ENCODE measurements around the gene MYO1D.

Gene MYO1D

DNA sequence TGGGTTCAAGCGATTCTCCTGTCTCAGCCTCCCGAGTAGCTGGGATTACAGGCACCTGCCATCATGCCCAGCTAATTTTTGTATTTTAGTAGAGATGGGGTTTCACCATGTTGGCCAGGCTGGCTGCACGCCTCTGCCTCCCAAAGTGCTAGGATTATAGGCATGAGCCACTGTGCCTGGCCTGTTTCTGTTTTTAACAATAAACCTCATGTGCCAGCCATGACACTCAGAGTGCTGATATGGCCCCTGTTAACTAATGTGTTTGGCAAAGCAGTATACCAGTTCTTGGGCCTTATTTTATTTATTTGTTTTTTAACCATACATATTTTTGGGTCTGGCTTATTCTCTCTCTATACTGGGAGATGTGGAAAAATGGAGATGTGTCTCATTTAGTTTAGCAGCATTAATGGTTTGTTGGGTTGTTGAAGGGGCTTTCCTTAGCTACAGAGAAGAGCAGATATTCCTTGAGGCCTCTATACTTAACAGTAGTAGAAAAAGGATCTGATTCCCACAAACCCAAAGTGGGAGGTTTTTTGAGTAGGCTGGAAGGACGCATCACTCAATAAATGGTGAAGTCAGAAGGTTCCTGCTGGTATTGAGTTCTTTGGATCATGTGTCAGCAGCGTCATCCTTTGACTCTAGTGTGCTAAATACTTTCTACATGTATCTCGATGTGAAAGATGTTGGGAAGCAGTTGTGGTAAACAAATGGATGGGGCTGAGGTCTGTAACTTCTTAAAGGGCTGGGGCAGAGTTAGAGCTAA is 406.3 kb downstream of the MYO1D start:
- Histone ChIP-seq H3K36me3 (ENCODE audit: control insufficient read depth in 5 of 5, insufficient read depth in 5 of 5, low read length in 5 of 5) (peaks cover 53 to 93% (median 85%) of the 10 kb centered on the region in 5 donors), H3K4me3 (ENCODE audit: low read depth in 1 of 5, low read length in 5 of 5) (no peak overlapping the region), H3K27me3 (ENCODE audit: control insufficient read depth in 5 of 5, insufficient read depth in 4 of 5, low read length in 5 of 5) (no peaks in the 10 kb centered on the region), H3K4me1 (ENCODE audit: control insufficient read depth in 5 of 5, insufficient read depth in 5 of 5, low read length in 5 of 5) (no peaks in the 10 kb centered on the region), H3K27ac (ENCODE audit: low read depth, low read length) (no peak overlapping the region), H3K9ac (ENCODE audit: low read length in 5 of 5) (no peak overlapping the region), H3K9me3 (ENCODE audit: control insufficient read depth in 5 of 5, low read length in 5 of 5) (no peaks in the 10 kb centered on the region)

DNA sequence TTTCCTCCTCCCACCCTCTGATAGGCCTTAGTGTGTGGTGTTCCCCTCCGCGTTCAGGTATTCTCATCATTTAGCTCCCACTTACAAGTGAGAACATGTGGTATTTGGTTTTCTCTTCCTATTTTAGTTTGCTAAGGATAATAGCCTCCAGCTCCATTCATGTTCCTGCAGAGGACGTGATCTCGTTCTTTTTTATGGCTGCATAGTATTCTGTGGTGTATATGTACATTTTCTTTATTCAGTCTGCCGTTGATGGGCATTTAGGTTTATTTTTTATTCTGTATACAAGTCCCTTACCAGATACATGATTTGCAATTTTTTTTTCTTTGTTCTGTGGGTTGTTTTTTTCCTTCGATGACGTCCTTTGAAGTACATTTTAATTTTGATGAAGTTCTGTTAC is 409.0 kb downstream of the MYO1D start:
- Histone ChIP-seq H3K9ac (ENCODE audit: low read length in 5 of 5) (no peak overlapping the region), H3K4me1 (ENCODE audit: control insufficient read depth in 5 of 5, insufficient read depth in 5 of 5, low read length in 5 of 5) (no peaks in the 10 kb centered on the region), H3K36me3 (ENCODE audit: control insufficient read depth in 5 of 5, insufficient read depth in 5 of 5, low read length in 5 of 5) (peaks cover 53 to 89% (median 81%) of the 10 kb centered on the region in 5 donors), H3K9me3 (ENCODE audit: control insufficient read depth in 5 of 5, low read length in 5 of 5) (no peaks in the 10 kb centered on the region), H3K27ac (ENCODE audit: low read depth, low read length) (no peak overlapping the region), H3K27me3 (ENCODE audit: control insufficient read depth in 5 of 5, insufficient read depth in 4 of 5, low read length in 5 of 5) (no peaks in the 10 kb centered on the region), H3K4me3 (ENCODE audit: low read depth in 1 of 5, low read length in 5 of 5) (no peak overlapping the region)

DNA sequence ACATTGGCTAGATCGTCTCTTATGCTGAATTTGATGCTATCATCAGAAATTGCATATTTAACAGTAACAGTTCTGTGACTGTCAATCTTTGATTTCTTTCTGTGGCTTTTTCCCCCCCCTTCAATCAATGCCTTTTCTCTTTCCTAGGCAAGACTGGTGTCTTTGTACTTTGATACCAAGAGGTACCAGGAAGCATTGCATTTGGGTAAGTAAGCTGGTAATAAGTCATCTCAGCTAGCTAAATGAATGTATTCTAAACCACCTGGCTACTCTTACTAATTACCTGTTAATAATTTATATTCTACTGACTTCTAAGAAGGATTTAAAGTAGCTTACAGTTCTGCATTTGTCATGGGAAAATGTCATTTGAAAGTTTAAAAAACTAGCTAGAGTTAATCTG is 412.6 kb downstream of the MYO1D start:
- no peaks in the 10 kb centered on the region for H3K9me3 ChIP-seq (ENCODE audit: control insufficient read depth in 5 of 5, low read length in 5 of 5)
- H3K4me3 ChIP-seq (ENCODE audit: low read depth in 1 of 5, low read length in 5 of 5), result no peak overlapping the region
- H3K27ac ChIP-seq (ENCODE audit: low read depth, low read length), result no peak overlapping the region
- H3K9ac ChIP-seq (ENCODE audit: low read length in 5 of 5), result no peak overlapping the region
- peaks cover 39 to 81% (median 66%) of the 10 kb centered on the region in 5 donors for H3K36me3 ChIP-seq (ENCODE audit: control insufficient read depth in 5 of 5, insufficient read depth in 5 of 5, low read length in 5 of 5)
- no peaks in the 10 kb centered on the region for H3K4me1 ChIP-seq (ENCODE audit: control insufficient read depth in 5 of 5, insufficient read depth in 5 of 5, low read length in 5 of 5)
- H3K27me3 ChIP-seq (ENCODE audit: control insufficient read depth in 5 of 5, insufficient read depth in 4 of 5, low read length in 5 of 5), result no peaks in the 10 kb centered on the region

DNA sequence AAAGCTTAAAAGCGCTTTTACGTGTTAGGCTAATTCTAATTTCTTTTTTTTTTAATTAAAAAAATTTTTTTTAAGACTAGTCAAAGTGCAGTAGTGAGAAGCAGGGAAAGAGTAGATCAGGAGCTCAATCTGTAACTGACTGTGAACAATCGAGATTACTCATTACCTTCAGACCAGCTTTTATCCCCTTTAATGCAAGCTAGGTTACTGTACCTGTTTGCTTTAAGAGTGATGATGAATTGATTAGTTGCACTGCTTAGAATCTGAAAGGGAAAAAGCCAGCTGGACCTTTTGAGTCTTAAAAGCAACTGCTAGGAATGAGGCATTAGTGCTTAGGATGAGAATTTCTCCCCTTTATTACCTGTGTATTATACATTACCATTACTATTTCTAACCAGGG is 413.6 kb downstream of the MYO1D start:
- Histone ChIP-seq H3K4me3 (ENCODE audit: low read depth in 1 of 5, low read length in 5 of 5) (no peak overlapping the region), H3K36me3 (ENCODE audit: control insufficient read depth in 5 of 5, insufficient read depth in 5 of 5, low read length in 5 of 5) (peaks cover 35 to 80% (median 65%) of the 10 kb centered on the region in 5 donors), H3K27ac (ENCODE audit: low read depth, low read length) (no peak overlapping the region), H3K9me3 (ENCODE audit: control insufficient read depth in 5 of 5, low read length in 5 of 5) (no peaks in the 10 kb centered on the region), H3K4me1 (ENCODE audit: control insufficient read depth in 5 of 5, insufficient read depth in 5 of 5, low read length in 5 of 5) (no peaks in the 10 kb centered on the region), H3K27me3 (ENCODE audit: control insufficient read depth in 5 of 5, insufficient read depth in 4 of 5, low read length in 5 of 5) (no peaks in the 10 kb centered on the region), H3K9ac (ENCODE audit: low read length in 5 of 5) (peak overlapping the region in 1 of 5 donors; percentile 15)

DNA sequence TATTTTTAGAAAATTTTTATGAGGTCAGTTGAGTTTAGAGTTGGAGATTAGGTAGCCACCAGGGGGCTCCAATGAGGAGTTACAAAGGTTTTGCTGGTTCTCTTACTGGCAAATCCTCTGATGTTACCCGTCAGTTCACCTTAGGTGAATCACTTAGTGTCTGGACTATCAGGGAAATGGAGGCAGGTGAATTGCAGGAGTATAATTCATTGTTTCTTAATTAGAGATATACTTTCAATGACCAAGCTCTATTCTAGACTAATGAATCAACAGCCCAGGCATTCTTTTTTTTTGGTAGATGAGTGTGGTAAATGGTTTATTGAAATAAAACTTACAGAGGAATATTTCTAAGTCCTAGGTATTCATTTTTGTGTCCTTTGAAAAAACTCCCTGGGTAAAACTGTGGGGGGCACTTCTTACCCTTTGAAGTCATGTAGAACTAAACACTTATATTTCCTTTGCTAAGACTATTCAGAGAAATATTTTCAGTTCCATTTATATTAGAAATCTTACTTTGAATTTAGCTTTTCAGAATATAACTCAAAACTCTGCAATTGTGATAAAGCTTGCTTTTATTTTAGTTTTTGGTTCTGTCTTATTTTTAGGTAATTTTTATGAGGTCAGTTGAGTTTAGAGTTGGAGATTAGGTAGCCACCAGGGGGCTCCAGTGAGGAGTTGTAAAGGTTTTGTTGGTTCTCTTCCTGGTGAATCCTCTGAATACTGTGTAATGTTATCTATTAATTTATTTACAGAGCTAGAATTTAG is 414.9 kb downstream of the MYO1D start:
- Histone ChIP-seq H3K27ac (ENCODE audit: low read depth, low read length) (no peak overlapping the region), H3K27me3 (ENCODE audit: control insufficient read depth in 5 of 5, insufficient read depth in 4 of 5, low read length in 5 of 5) (no peaks in the 10 kb centered on the region), H3K9me3 (ENCODE audit: control insufficient read depth in 5 of 5, low read length in 5 of 5) (no peaks in the 10 kb centered on the region), H3K4me1 (ENCODE audit: control insufficient read depth in 5 of 5, insufficient read depth in 5 of 5, low read length in 5 of 5) (no peaks in the 10 kb centered on the region), H3K4me3 (ENCODE audit: low read depth in 1 of 5, low read length in 5 of 5) (no peak overlapping the region), H3K9ac (ENCODE audit: low read length in 5 of 5) (no peak overlapping the region), H3K36me3 (ENCODE audit: control insufficient read depth in 5 of 5, insufficient read depth in 5 of 5, low read length in 5 of 5) (peaks cover 32 to 80% (median 63%) of the 10 kb centered on the region in 5 donors)

DNA sequence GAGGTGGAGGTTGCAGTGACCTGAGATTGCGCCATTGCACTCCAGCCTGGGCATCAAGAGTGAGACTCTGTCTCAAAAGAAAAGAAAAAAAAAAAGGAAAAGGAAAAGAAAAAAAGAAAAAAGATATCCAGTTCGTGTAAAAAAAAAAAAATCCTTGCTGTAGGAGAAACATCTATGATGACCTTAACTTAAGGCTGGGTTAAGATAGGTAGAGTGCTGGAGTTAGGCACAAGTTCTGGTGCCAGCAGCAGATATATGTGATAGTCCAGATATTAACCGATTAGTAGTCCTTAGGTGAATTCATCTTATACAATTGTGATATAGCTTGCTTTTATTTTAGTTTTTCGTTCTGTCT is 415.4 kb downstream of the MYO1D start:
- peaks cover 29 to 79% (median 62%) of the 10 kb centered on the region in 5 donors for H3K36me3 ChIP-seq (ENCODE audit: control insufficient read depth in 5 of 5, insufficient read depth in 5 of 5, low read length in 5 of 5)
- no peak overlapping the region for H3K4me3 ChIP-seq (ENCODE audit: low read depth in 1 of 5, low read length in 5 of 5)
- no peaks in the 10 kb centered on the region for H3K9me3 ChIP-seq (ENCODE audit: control insufficient read depth in 5 of 5, low read length in 5 of 5)
- H3K27me3 ChIP-seq (ENCODE audit: control insufficient read depth in 5 of 5, insufficient read depth in 4 of 5, low read length in 5 of 5), result no peaks in the 10 kb centered on the region
- H3K27ac ChIP-seq (ENCODE audit: low read depth, low read length), result no peak overlapping the region
- H3K9ac ChIP-seq (ENCODE audit: low read length in 5 of 5), result no peak overlapping the region
- no peaks in the 10 kb centered on the region for H3K4me1 ChIP-seq (ENCODE audit: control insufficient read depth in 5 of 5, insufficient read depth in 5 of 5, low read length in 5 of 5)

DNA sequence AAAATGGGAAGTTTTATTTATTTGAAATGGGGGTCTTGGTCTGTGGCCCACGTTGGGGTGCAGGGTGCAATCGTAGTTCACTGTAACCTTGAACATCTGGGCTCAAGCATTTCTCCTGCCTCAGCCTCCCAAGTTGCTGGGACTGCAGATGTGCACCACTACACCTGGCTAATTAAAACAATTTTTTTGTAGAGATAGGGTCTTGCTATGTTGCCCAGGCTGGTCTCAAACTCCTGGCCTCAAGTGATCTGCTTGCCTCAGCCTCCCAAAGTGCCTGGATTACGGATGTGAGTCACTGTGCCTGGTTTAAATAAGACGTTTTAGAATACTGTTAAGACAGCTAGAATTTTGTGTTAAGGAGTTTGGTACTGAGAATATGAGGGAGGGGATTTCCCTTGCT is 416.9 kb downstream of the MYO1D start:
- Histone ChIP-seq H3K36me3 (ENCODE audit: control insufficient read depth in 5 of 5, insufficient read depth in 5 of 5, low read length in 5 of 5) (peaks cover 31 to 75% (median 60%) of the 10 kb centered on the region in 5 donors), H3K4me3 (ENCODE audit: low read depth in 1 of 5, low read length in 5 of 5) (no peak overlapping the region), H3K27me3 (ENCODE audit: control insufficient read depth in 5 of 5, insufficient read depth in 4 of 5, low read length in 5 of 5) (no peaks in the 10 kb centered on the region)

DNA sequence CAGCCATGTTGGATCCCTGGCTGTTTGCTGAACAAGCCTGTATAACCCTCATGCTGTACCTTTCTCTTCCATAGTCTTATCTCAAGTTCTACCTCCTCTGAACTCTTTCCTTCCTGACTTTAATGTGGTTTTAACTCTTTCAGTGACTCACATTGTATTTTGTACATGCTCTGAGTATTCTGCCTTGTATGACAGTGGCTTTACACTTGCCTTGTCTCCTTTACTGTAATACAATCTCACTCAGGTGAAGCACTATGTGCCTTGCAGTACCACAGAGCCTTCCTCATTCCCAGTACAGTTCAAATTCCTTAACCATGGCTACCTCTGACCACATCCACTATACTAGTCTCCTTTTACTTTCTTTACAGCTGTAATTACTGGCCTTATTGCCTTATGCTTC is 418.6 kb downstream of the MYO1D start:
- Histone ChIP-seq H3K9me3 (ENCODE audit: control insufficient read depth in 5 of 5, low read length in 5 of 5) (no peaks in the 10 kb centered on the region), H3K4me3 (ENCODE audit: low read depth in 1 of 5, low read length in 5 of 5) (no peak overlapping the region), H3K4me1 (ENCODE audit: control insufficient read depth in 5 of 5, insufficient read depth in 5 of 5, low read length in 5 of 5) (peaks cover 0 to 2% (median 0%) of the 10 kb centered on the region in 5 donors), H3K36me3 (ENCODE audit: control insufficient read depth in 5 of 5, insufficient read depth in 5 of 5, low read length in 5 of 5) (peaks cover 35 to 77% (median 64%) of the 10 kb centered on the region in 5 donors), H3K27me3 (ENCODE audit: control insufficient read depth in 5 of 5, insufficient read depth in 4 of 5, low read length in 5 of 5) (no peaks in the 10 kb centered on the region), H3K9ac (ENCODE audit: low read length in 5 of 5) (no peak overlapping the region), H3K27ac (ENCODE audit: low read depth, low read length) (no peak overlapping the region)

More for the DNA sequence above, 416.9 kb downstream of the MYO1D start:
- H3K9ac ChIP-seq (ENCODE audit: low read length in 5 of 5), result no peak overlapping the region
- H3K27ac ChIP-seq (ENCODE audit: low read depth, low read length), result no peak overlapping the region
- H3K4me1 ChIP-seq (ENCODE audit: control insufficient read depth in 5 of 5, insufficient read depth in 5 of 5, low read length in 5 of 5), result no peaks in the 10 kb centered on the region
- no peaks in the 10 kb centered on the region for H3K9me3 ChIP-seq (ENCODE audit: control insufficient read depth in 5 of 5, low read length in 5 of 5)

DNA sequence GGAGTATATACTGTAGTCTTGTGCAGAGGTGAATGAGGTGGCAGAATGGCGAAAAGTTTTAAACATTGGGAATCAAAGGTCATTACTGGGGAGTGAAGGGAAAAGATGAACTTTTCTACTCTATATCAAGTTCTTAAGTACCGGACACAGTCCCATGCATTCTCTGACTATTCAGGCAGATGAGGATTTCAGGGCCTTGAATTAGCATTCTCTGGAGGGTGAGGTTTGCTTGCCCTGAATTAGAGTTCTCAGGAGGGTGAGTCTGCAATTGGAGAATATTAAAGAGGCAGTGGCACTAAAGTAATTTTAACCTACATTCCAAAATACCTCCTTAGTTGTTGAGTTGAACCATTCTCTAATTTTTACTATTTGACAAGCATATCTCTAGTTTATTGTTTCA is 423.6 kb downstream of the MYO1D start:
- H3K27ac ChIP-seq (ENCODE audit: low read depth, low read length), result no peak overlapping the region
- no peaks in the 10 kb centered on the region for H3K27me3 ChIP-seq (ENCODE audit: control insufficient read depth in 5 of 5, insufficient read depth in 4 of 5, low read length in 5 of 5)
- H3K9ac ChIP-seq (ENCODE audit: low read length in 5 of 5), result no peak overlapping the region
- H3K9me3 ChIP-seq (ENCODE audit: control insufficient read depth in 5 of 5, low read length in 5 of 5), result no peaks in the 10 kb centered on the region
- peaks cover 49 to 86% (median 72%) of the 10 kb centered on the region in 5 donors for H3K36me3 ChIP-seq (ENCODE audit: control insufficient read depth in 5 of 5, insufficient read depth in 5 of 5, low read length in 5 of 5)
- H3K4me1 ChIP-seq (ENCODE audit: control insufficient read depth in 5 of 5, insufficient read depth in 5 of 5, low read length in 5 of 5), result peaks cover 0 to 2% (median 0%) of the 10 kb centered on the region in 5 donors
- no peak overlapping the region for H3K4me3 ChIP-seq (ENCODE audit: low read depth in 1 of 5, low read length in 5 of 5)

DNA sequence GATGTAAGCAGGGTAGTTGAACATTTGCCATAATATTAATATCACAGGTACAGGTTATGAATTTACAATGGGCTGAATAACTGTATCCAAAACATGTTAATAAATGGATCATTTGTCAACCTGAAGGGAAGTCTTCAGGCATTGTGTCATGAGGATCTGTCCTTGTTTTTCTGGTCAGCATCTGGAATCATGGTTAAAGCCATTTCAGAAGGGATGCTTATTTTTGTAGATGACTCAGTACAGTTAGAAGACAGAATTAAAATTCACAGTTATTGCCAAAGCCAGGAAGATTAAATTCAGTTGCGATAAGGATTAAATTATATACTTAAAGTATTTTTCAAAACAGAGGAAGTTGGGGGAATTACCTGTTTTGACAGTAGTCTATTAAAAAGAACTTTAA is 424.6 kb downstream of the MYO1D start:
- peaks cover 47 to 85% (median 65%) of the 10 kb centered on the region in 5 donors for H3K36me3 ChIP-seq (ENCODE audit: control insufficient read depth in 5 of 5, insufficient read depth in 5 of 5, low read length in 5 of 5)

More for the DNA sequence above, 424.6 kb downstream of the MYO1D start:
- no peaks in the 10 kb centered on the region for H3K9me3 ChIP-seq (ENCODE audit: control insufficient read depth in 5 of 5, low read length in 5 of 5)
- no peak overlapping the region for H3K9ac ChIP-seq (ENCODE audit: low read length in 5 of 5)
- H3K27me3 ChIP-seq (ENCODE audit: control insufficient read depth in 5 of 5, insufficient read depth in 4 of 5, low read length in 5 of 5), result no peaks in the 10 kb centered on the region
- no peak overlapping the region for H3K27ac ChIP-seq (ENCODE audit: low read depth, low read length)
- H3K4me1 ChIP-seq (ENCODE audit: control insufficient read depth in 5 of 5, insufficient read depth in 5 of 5, low read length in 5 of 5), result peaks cover 0 to 2% (median 0%) of the 10 kb centered on the region in 5 donors
- no peak overlapping the region for H3K4me3 ChIP-seq (ENCODE audit: low read depth in 1 of 5, low read length in 5 of 5)
